Mucosa of descending colon (tissue), 3 donors: Measurements from ENCODE around the gene CDHR1. TPM values are rescaled to one million over a fixed set of nuclear protein-coding genes. Genes with fewer than 3 reads are reported as not detected.

Experiments
- ATAC-seq: fragments of 200-7000 bp; cut with Tn5 transposase; one replicate; pipeline ENCODE4 v1.9.1; 2020; ENCODE audit warnings: mild to moderate bottlenecking, moderate library complexity
- DNase-seq, 3 donors: peaks; one replicate each; pipeline ENCODE4 v3.0.0-alpha.2; 2020
- H3K36me3 ChIP-seq: fragments of 200-600 bp; one replicate; pipeline ENCODE4 v1.8.0; 2021; ENCODE audit warnings: low read depth, mild to moderate bottlenecking
- H3K4me1 ChIP-seq: fragments of 200-600 bp; one replicate; pipeline ENCODE4 v1.8.0; 2021; ENCODE audit warnings: low read depth, mild to moderate bottlenecking
- H3K4me3 ChIP-seq: fragments of 200-600 bp; one replicate; pipeline ENCODE4 v1.8.0; 2021; ENCODE audit warnings: mild to moderate bottlenecking
- H3K9me3 ChIP-seq: fragments of 200-600 bp; one replicate; pipeline ENCODE4 v1.8.0; 2021; ENCODE audit warnings: mild to moderate bottlenecking
- intact Hi-C, 2 donors: fragments of 100-400 bp; cut with DNase I in 1 of 2; cut with micrococcal nuclease in 1 of 2; formaldehyde crosslinking; loops; one replicate each; pipeline versions ENCODE4 v1.11.0 to v1.11.1; 2022; cut with DNase I, micrococcal nuclease
- total RNA-seq, 3 donors: library from RNA; stranded (reverse); fragmentation: NEBNext Ultra II Directional in 2 of 3; extraction: Animal tissue kit (Norgen Biotek cat#: 25700) in 2 of 3; gene quantifications; one replicate each; pipeline versions ENCODE4 v1.2.1 to v1.2.4, GENCODE V29; 2021 to 2023
- TF ChIP-seq, protein P1 (sequence below): fragments of 200-600 bp; IDR thresholded peaks from one replicate; pipeline ENCODE4 v1.8.0; 2022; ENCODE audit warnings: antibody characterized with exemption, mild to moderate bottlenecking
- donor health status: DM: no; HTN: no; CAD: no; lungs with moderate emphysema.
- donor health status: DM: no; HTN: no; CAD: no.
- donor health status: DM: no; HTN: yes; CAD: no.

Gene CDHR1
- total RNA-seq, 3 donors from 2014 or later: 39.6 to 169 (median 114) TPM

DNA sequence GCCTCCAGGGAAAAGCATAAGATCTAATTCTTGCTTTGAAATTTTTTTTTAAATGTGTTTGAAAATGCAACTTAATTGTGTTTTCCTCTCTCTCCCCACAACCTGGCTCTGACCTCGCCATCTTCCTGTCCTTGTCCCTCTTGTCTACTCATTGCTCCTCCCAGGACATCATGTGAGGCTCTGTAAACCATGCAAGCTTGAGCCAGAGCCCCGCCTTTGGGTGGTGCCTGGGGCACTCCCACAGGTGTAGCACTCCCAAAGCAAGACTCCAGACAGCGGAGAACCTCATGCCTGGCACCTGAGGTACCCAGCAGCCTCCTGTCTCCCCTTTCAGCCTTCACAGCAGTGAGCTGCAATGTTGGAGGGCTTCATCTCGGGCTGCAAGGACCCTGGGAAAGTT, 9.8 kb upstream of the CDHR1 start:
- Histone ChIP-seq H3K36me3 (no peaks in the 10 kb centered on the region), H3K9me3 (no peaks in the 10 kb centered on the region), H3K4me3 (no peak overlapping the region), H3K4me1 (peaks cover 17% of the 10 kb centered on the region)
- ATAC-seq (peak; percentile 81), DNase-seq (peak; percentile 76 to 89 (median 84))
- TF ChIP-seq, protein P1, sequence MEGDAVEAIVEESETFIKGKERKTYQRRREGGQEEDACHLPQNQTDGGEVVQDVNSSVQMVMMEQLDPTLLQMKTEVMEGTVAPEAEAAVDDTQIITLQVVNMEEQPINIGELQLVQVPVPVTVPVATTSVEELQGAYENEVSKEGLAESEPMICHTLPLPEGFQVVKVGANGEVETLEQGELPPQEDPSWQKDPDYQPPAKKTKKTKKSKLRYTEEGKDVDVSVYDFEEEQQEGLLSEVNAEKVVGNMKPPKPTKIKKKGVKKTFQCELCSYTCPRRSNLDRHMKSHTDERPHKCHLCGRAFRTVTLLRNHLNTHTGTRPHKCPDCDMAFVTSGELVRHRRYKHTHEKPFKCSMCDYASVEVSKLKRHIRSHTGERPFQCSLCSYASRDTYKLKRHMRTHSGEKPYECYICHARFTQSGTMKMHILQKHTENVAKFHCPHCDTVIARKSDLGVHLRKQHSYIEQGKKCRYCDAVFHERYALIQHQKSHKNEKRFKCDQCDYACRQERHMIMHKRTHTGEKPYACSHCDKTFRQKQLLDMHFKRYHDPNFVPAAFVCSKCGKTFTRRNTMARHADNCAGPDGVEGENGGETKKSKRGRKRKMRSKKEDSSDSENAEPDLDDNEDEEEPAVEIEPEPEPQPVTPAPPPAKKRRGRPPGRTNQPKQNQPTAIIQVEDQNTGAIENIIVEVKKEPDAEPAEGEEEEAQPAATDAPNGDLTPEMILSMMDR: no peak
- intact Hi-C loops: no loop called here

DNA sequence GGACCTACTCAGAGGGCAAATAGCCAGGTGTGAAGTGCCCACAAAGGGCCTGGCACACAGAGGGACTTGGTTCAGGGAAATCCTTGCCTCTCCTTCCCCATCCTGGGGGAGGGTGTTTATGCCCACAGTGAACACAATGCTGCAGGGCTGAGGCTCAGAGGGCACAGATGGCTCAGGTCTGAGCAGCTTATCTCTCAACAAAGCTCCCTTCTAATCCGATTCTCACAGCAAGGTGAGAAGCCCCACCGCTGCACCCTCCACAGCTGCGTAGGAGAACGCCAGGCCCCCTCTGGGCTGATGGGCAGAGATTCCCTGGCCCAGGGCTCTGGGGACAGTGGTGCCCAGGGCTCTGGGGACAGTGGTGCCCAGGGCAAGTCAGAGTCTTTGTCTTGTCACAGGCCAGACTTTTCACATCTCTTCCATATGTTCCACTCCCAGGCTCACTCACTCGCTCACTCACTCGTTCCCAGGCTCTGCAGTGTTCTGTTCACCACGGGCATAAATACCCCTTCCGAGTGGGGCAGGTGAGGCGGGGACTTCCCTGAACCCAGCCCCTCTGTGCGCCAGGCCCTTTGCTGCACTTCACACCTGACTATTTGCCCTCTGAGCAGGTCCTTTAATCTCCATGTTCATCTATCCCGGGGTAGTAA, 8.7 kb upstream of the CDHR1 start:
- ATAC-seq (no peak), DNase-seq (no peak)
- peaks cover 17% of the 10 kb centered on the region for H3K4me1 ChIP-seq
- TF ChIP-seq, protein P1: no peak
- H3K36me3 ChIP-seq: no peaks in the 10 kb centered on the region
- intact Hi-C loops: no loop called here
- no peak overlapping the region for H3K4me3 ChIP-seq
- no peaks in the 10 kb centered on the region for H3K9me3 ChIP-seq

- no peak overlapping the region for H3K4me3 ChIP-seq
- intact Hi-C loops: no loop called here
- TF ChIP-seq, protein P1: no peak
- no peaks in the 10 kb centered on the region for H3K36me3 ChIP-seq
- H3K9me3 ChIP-seq: no peaks in the 10 kb centered on the region
- peak; percentile 69 for ATAC-seq
- peaks cover 16% of the 10 kb centered on the region for H3K4me1 ChIP-seq
- peak in 1 of 3 donors; percentile 60 for DNase-seq
Measured at GRCh38 chr10:84188815-84189214, 5.5 kb upstream of the CDHR1 start.

- intact Hi-C loops: no loop called here
- Histone ChIP-seq H3K36me3 (no peaks in the 10 kb centered on the region), H3K4me1 (peaks cover 10% of the 10 kb centered on the region), H3K9me3 (no peaks in the 10 kb centered on the region), H3K4me3 (no peak overlapping the region)
- ATAC-seq (no peak), DNase-seq (no peak)
- TF ChIP-seq, protein P1: no peak
Measured at GRCh38 chr10:84190621-84191020, 3.7 kb upstream of the CDHR1 start.

- TF ChIP-seq, protein P1: no peak
- Histone ChIP-seq H3K4me1 (peaks cover 15% of the 10 kb centered on the region), H3K9me3 (no peaks in the 10 kb centered on the region), H3K4me3 (no peak overlapping the region), H3K36me3 (no peaks in the 10 kb centered on the region)
- no peak for DNase-seq
- ATAC-seq: no peak
- intact Hi-C loops: no loop called here
Measured at GRCh38 chr10:84191106-84191505, 3.2 kb upstream of the CDHR1 start.

DNA sequence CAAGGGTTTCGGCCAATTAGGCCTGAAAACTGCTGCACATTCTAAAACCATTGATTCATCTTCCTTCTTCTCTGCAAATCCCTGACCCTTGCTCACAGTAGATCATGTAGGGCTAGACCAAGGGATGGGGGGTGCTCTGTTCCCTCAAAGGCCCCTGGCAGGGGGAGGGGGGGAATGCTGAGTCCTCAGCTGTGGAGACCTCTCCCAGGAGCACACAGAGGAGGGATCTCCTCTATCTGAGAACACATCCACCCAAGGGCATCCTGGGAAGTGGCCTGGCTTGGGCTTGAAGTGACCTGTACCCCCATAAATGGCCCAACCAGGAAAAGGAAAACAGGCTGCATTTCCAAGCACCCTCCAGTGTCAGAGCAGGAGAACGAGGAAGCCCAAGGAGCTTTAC, 1.0 kb upstream of the CDHR1 start:
- ATAC-seq: no peak

More for the DNA sequence above, 1.0 kb upstream of the CDHR1 start:
- H3K4me1 ChIP-seq: peaks cover 34% of the 10 kb centered on the region
- intact Hi-C loops: no loop called here
- no peaks in the 10 kb centered on the region for H3K36me3 ChIP-seq
- no peak for DNase-seq
- H3K4me3 ChIP-seq: no peak overlapping the region
- TF ChIP-seq, protein P1: no peak
- H3K9me3 ChIP-seq: no peaks in the 10 kb centered on the region
